ENCODE results near the gene LAGE3. TPM values are rescaled to one million over a fixed set of nuclear protein-coding genes. Genes with fewer than 3 reads are reported as not detected.

Gene LAGE3
- total RNA-seq, 1 experiment from 2014 or later, result 175 TPM

GRCh38 chrX:154462396-154462795, 16.7 kb downstream of the LAGE3 start:
- intact Hi-C loops (cut with micrococcal nuclease; ENCODE audit: unreplicated experiment) (no loop called here), in situ Hi-C loops (cut with HindIII; ENCODE audit: low pct_unique_long_range_greater_than_20kb, low sequenced_read_pairs) (no loop called here)
- Histone ChIP-seq H3K4me1 (ENCODE audit: control insufficient read depth, insufficient read depth, low read length) (peaks cover 5% of the 10 kb centered on the region), H3K27me3 (ENCODE audit: control insufficient read depth, insufficient read depth, low read length) (no peaks in the 10 kb centered on the region), H3K4me3 (ENCODE audit: low read depth in 2 of 2, low read length in 2 of 2) (no peak overlapping the region), H3K36me3 (ENCODE audit: control insufficient read depth, insufficient read depth, low read length) (no peaks in the 10 kb centered on the region), H3K9me3 (ENCODE audit: control insufficient read depth, insufficient read depth, low read depth, low read length) (no peaks in the 10 kb centered on the region), H3K27ac (ENCODE audit: low read length) (no peak overlapping the region)
- DNase-seq (ENCODE audit: low read depth, low spot score) (no peak), ATAC-seq (no peak)
- POLR2A ChIA-PET, result no interaction called here
- CTCF ChIA-PET, result no interaction called here
- no peak for TF ChIP-seq CTCF (IDR thresholded peaks at IDR 0.05)
- TF ChIP-seq TCF7L2 (IDR thresholded peaks at IDR 0.05; ENCODE audit: low read depth, low read length), result no peak
- TF ChIP-seq SIN3A (IDR thresholded peaks at IDR 0.05; ENCODE audit: borderline replicate concordance, insufficient read depth, low read depth, low read length), result no peak
- no peak for TF ChIP-seq POLR2AphosphoS5 (IDR thresholded peaks at IDR 0.05; ENCODE audit: low read depth, low read length)
- no peak for TF ChIP-seq REST (IDR thresholded peaks at IDR 0.05; ENCODE audit: insufficient read depth in 1 of 2, low read depth in 2 of 2, low read length in 1 of 2)
- no TSS peak for BruUV-seq (replicated peaks)

- in situ Hi-C loops (cut with HindIII; ENCODE audit: low pct_unique_long_range_greater_than_20kb, low sequenced_read_pairs) (no loop called here), intact Hi-C loops (cut with micrococcal nuclease; ENCODE audit: unreplicated experiment) (no loop called here)
- no peak for TF ChIP-seq POLR2AphosphoS5 (IDR thresholded peaks at IDR 0.05; ENCODE audit: low read depth, low read length)
- TF ChIP-seq CTCF (IDR thresholded peaks at IDR 0.05), result no peak
- no peak for TF ChIP-seq REST (IDR thresholded peaks at IDR 0.05; ENCODE audit: insufficient read depth in 1 of 2, low read depth in 2 of 2, low read length in 1 of 2)
- TF ChIP-seq SIN3A (IDR thresholded peaks at IDR 0.05; ENCODE audit: borderline replicate concordance, insufficient read depth, low read depth, low read length), result no peak
- no peak for TF ChIP-seq TCF7L2 (IDR thresholded peaks at IDR 0.05; ENCODE audit: low read depth, low read length)
- no peak overlapping the region for H3K4me3 ChIP-seq (ENCODE audit: low read depth in 2 of 2, low read length in 2 of 2)
- no peaks in the 10 kb centered on the region for H3K9me3 ChIP-seq (ENCODE audit: control insufficient read depth, insufficient read depth, low read depth, low read length)
- H3K4me1 ChIP-seq (ENCODE audit: control insufficient read depth, insufficient read depth, low read length), result peaks cover 5% of the 10 kb centered on the region
- ChIA-PET CTCF (interaction anchor here (0.8 kb wide), 1 partner anchor 48 kb away, joined by 4 read pairs; no protein-coding TSS in a partner anchor), POLR2A (no interaction called here)
- DNase-seq (ENCODE audit: low read depth, low spot score) (no peak), ATAC-seq (no peak)
- BruUV-seq (replicated peaks), result no TSS peak
- H3K27me3 ChIP-seq (ENCODE audit: control insufficient read depth, insufficient read depth, low read length), result no peaks in the 10 kb centered on the region
- no peaks in the 10 kb centered on the region for H3K36me3 ChIP-seq (ENCODE audit: control insufficient read depth, insufficient read depth, low read length)
- no peak overlapping the region for H3K27ac ChIP-seq (ENCODE audit: low read length)
Measured at GRCh38 chrX:154460326-154460725, 18.8 kb downstream of the LAGE3 start.
